NCI-H524 (cell line): ENCODE data around the gene BHLHA15.
"Not testable (repeated sequence)": the region's sequence is repeated elsewhere in the genome, so short reads cannot be mapped to it uniquely, and the experiment has no call there.

Experiments used
- DNase-seq, 2 experiments: peaks; one replicate each; lab custom pipeline; 2025; lab: John Stamatoyannopoulos, UW

Gene BHLHA15

DNA sequence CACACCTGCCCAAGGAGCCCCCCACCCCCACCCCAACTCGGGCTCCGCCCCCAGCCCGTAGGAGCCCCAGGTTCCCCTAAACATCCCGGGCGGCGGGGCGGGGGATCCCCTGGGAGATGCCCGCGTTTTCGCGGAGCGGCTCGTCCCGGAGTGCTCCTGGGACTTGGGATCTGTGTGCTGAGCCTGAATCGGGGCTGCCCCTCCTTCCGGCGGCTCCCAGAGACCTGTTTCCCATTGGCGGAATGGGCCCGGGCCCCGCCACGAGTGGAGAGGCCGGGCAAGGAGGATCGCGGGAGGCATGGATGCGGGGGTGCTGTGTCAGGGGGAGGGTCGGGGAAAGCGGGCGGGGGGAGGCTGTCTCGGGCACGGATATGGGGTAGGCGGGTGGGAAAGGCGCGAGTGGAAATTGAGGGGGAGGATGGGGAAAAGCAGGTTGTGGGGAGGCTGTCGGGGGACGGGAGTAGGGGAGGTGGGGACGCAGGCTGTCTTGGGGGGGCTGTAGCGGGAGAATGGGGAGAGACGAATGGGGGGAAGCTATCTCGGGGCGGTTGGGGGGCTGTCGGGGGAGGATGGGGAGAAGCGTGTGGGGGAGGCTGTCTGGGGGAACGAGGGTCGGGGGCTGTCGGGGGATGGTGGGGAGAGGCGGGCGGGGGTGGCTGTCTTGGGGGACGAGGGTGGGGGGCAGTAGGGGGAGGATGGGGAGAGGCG is 572 bp upstream of the BHLHA15 start:
- peak in 1 of 2 experiments; percentile 15 for DNase-seq

DNA sequence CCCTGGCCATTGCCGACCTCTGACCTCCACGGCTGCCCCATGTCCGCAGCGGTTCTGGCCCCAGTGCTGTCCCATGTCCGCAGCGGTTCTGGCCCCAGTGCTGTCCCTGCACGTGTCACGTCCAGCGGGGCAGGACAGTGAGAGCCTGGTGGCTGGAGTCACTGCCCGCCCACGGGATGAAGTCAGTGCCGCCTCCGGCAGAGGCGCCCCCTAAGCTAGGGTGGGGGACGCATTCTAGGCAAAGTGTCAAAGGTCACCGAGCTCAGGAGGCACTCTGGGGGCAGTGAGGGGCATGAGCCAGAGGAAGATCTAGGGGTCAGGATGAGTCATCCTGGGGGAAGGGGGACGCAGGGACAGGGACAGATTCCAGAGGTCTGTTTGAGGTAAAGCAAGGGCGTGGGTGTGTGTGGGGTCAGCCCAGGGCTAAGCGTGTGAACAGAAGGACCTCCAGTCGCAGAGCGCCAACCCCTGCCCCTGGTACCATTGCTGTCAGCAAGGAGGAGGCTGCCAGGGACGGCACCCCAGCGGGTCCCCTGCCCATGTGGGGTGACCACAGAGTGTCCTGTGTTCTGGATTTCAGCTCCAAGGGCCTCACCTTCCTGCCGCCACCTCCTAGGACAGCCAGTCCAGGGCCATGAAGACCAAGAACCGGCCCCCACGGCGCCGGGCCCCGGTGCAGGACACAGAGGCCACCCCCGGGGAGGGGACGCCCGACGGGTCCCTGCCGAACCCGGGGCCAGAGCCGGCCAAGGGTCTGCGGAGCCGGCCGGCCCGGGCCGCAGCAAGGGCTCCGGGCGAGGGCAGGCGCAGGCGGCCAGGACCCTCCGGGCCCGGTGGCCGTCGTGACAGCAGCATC is 665 bp downstream of the BHLHA15 start:
- no peak for DNase-seq

DNA sequence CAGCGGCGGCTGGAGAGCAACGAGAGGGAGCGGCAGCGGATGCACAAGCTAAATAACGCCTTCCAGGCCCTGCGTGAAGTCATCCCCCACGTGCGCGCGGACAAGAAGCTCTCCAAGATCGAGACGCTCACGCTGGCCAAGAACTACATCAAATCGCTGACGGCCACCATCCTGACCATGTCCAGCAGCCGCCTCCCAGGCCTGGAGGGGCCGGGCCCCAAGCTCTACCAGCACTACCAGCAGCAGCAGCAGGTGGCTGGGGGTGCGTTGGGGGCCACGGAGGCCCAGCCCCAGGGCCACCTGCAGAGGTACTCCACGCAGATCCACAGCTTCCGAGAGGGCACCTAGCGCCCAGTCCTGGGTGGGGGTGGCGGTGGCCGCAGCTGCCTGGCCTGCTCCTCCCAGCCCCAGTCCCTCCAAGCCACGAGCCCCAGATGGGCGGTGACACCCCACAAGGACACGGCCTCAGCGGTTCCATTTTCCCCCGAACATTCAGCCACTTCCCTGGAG is 1.3 kb downstream of the BHLHA15 start:
- no peak for DNase-seq

DNA sequence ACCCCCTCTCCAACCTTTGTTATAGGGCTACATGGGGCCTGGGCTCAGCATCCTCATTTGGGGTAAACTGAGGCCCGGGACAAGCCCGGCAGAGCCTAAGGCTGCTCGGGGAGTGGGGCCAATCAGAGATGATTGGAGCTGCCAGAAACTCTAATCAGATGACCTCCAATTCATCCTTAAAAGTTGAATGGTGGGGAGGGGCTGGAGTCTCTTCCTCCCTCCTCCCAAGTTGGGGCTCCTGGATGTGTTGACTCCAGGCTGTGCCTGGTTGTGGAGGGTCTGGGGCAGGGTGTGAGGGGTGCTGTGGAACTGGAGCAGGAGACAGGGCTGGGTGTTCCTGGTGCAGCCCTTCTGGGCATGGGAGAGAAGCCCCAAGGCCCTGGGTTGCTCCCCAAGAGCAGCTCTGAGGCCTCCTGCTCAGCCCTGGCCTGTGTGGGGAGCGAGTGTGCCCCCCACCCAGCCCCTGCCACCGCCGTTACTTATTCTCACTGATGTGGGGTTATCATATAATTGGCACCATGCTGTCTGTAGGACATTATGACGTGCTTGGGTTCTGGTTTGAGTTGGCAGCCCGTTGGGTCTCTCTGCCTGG is 2.2 kb downstream of the BHLHA15 start:
- no peak for DNase-seq

DNA sequence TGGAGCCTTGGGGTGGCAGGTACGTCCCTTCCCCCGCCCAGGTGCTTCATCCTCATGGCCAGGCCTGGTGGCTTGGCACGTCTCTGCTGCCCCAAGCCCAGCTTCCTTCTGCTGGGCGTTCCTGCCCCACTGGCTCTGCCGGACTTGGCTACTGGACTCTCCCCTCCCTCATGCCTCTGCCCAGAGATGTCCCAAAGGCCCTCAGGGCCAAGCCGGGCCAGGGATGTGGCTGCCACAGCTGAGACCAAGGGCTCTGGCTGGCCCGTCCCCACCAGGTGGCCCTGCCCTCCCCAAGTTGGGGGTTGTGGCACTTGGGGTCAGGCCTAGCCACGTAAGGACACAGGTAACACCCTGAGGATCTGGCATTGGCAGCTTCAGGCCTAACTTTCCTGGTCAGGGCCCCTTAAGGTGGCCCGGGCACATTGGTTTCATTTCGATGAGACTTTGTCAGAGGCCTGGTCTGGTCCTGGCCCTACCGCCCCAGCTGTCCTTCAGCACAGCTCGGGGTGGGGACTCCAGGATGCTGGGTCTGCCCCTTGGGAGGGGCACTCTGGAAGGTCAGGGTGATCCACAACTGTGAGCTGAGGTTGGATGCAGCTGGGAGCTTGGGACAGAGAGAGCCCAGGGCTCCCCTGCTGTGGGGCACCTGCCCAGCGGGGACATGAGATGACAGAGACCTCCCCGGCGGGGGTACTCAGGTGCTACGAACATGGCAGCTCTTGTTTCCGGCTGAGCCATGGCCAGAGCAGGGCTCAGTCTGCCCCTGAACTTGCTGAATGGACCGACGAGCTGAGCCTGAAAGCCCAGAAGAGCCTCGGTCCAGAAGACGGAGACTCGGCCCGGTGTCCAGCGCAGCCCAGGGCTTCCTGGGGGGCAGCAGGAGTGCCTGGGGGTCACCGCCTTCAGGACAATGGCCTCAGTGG is 2.9 kb downstream of the BHLHA15 start:
- DNase-seq: no peak

DNA sequence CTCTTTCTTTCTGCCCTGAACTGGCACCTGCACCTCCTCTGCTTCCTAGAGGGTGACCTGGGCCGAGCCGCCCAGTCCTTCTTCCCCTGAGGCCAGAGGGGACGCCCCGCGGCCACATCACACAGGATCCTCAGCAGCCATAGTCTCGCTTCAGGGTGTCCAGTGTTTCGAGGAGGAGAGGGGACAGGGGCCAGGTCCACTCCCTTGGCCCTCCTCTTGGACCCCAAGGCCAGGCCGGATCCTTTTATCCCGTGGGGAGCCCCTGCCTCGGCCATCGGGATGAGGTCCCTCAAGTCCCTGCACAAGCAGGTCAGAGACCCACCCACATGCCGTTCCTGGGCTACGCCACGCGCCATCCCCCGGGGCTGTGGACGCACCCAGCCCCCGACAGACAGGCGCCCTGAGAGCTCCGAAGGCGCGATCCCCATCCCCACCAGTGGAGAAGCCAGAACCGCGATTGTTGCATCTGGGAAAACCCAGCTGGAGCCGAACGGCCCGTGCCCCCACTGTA is 3.6 kb downstream of the BHLHA15 start:
- DNase-seq: no peak

DNA sequence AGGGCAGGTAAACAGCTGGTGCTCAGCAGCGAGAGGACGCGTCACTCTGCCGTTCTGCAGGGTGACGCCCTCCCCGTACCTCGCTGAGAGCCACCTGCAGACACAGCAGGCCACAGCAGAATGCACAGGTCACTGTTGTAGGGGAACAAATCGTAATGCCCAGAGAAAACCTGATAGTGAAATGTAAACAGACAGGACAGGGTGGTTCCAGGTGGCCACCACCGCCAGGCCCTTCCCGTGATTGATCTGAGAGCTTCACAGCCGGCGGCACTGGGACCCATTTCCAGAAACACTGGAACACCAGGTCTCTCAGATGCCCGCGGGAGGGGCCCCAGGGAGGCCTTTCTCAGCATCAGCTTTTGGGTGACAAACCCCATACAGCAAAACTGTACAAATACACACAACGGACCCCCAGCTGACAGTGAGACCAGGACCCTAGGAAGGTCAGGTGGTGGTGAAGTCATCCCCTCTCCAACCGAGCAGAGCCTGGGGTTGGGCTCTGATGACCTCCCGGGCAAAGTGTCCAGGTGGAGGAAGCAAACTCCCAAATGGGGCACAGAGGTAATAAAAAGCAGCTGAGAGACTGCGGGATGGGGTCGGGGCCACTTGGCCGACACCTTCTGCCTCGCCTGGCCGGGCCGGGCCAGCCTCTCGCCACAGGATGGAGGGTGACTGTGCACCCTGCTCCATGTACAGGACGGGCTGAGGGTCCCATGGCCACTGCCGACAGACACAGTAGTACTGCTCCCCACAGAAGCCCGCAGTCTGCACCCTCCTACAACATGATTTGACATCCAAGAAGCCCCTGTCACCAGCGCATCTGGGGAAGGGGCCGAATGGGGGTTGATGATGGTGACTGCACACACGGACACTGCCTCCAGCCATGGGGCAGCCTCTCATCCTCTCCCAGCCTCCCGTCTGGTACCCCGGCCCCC is 4.6 kb downstream of the BHLHA15 start:
- DNase-seq: no peak

DNA sequence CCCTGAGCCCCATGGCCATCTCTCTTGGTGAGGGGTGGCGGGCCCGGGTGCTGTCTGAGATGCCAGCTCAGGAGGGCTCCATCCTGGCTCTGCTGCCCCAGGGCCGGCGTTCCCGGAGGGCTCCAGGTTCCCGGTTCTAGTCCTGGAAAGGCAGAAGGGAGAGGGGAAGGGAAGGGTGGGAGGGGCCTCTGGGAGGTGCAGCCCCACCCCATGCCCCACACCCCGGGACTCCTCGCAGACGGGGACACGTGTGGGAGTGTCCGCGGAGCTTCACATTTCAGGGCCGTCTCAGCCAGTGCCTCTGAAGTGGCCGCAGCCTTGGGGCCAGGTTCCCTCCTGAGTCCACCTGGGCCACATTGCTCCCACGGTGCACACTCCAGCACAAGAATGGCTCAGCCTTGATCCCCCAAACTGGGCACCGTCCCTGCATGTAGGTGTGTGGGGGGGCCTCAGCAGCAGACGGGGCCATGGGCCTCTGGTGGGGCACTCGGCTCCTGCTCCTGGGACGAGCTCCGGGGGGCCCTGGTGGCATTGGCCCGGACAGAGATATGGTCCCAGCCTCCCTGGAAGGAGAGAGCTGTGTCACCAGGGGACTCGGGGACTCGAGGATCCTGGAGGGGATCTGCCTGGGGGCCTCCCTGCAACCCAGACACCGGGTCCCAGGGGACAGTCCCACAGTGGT is 5.8 kb downstream of the BHLHA15 start:
- DNase-seq: no peak

DNA sequence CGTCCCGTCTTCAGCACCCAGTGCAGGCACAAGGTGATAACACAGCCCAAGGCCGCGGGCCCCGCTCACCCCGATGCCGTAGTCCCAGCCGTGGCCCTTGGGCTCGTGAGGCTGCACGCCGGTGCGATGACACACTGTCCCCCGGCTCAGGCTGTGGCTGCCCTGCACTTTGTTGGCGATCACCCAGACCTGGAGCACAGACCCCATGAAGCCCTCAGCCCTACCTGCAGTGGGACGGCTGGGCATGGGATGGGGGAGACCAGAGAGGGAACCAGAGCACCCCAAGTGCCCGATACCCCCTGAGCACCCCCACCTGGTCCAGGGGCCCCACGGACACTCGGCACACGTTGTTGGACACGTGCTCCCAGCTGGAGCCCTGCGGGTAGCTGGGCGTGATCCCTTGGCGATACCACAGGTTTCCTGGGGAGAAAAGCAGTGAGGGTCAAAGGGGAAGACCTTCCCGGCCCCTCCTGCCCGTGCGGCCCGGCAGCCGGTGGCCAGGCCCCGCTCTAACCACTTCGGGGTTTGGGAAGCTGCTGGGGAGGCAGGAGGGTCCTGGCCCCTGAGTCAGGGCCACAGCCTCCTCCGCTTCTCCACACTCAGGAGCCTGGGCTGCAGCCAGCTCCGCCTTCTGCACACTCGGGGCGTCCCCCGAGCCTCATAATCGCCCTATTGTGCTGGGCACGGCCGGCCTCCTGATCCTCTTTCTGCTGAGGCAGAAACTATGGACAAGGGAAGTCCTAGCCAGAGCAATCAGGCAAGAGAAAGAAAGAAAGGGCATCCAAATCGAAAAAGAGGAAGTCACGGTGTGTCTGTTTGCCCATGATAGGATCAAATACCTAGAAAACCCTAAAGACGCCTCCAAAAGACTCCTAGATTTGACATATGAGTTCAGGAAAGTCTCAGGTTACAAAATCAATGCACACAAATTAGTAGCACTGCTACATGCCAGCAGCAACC is 6.7 kb downstream of the BHLHA15 start:
- no peak for DNase-seq

DNA sequence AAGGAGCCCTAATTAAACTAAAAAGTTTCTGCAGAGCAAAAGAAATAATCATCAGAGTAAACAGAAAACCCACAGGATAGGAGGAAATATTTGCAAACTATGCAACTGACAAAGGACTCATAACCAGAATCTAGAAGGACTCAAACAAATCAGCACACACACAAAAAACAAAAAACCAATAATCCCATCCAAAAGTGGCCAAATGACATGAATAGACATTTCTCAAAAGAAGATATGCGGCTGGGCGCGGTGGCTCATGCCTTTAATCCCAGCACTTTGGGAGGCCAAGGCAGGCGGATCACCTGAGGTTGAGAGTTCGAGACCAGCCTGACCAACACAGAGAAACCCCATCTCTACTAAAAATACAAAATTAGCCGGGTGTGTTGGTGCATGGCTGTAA is 8.1 kb downstream of the BHLHA15 start:
- not testable (repeated sequence) for DNase-seq

DNA sequence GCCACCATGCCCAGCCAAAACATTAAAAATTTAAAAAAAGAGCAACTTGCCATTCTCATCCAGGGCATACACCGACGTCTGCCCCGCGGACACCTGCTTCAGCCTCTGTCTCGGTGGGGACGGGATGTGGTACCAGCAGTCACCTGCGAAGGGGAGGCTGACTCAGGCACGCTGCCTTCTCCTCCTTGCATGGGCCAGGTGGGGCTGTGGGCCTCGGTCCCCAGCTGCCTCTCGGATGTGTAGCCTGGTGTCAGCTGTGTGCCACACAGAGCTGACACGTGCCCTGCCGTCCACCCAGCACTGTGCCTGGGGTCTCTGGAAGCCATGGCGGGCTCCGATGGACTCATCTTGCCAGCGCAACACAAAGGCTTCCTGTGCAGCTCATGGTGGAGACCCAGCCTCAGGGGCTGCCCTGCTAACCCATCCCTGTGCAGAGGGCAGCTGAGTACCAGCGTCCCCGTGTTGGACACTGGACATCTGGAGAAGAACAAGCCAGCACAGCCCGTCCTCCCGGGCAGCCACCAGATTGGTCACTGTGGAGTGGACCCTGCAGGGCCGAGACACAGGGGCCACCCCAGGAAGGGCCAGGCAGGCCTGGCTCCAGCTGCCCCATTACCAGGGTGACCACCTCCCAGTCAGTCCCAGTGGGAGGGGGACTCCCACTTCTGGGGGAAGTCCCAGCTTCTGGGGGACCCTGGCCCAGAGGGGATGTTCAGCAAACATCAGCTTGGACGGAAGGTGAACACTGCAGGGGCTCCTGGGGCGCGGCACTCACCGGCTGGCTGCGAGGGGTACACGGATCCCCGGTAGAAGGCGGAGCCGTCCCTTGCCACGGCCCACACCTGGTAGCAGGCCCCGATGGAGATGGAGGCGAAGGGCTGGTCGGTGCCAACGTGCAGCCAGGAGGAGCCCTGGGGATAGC is 10.6 kb downstream of the BHLHA15 start:
- no peak for DNase-seq

DNA sequence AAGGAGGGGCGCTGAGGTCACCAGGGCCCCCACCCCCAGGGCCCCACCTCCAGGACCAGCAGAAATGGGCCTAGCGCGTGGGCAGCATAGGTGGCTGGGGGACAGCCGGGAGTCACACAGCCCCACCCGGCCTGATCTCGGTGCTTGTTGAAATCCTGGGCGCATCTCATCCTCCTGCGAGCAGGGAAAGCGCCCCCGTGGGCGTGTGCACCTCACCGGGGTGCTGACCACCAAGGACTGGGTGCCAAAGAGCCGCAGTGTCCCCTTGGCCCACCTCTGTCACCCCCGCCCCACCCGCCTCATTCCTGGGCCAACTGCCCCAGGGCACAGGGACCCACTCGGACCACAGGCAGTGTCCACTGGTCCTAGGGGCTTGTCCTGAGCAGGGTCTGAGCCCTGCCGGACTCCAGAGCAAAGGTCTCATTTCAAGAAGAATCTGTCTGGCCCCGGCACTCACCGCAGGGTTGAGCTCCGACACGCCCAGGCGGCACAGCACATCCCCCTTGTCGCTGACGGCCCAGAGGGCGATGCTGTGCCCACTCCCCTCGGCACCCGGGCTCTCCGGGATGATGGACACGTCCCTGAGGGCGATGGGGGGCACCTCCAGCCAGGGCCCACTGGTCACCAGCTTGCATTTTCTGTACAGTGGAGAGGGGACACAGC is 11.4 kb downstream of the BHLHA15 start:
- DNase-seq: no peak

DNA sequence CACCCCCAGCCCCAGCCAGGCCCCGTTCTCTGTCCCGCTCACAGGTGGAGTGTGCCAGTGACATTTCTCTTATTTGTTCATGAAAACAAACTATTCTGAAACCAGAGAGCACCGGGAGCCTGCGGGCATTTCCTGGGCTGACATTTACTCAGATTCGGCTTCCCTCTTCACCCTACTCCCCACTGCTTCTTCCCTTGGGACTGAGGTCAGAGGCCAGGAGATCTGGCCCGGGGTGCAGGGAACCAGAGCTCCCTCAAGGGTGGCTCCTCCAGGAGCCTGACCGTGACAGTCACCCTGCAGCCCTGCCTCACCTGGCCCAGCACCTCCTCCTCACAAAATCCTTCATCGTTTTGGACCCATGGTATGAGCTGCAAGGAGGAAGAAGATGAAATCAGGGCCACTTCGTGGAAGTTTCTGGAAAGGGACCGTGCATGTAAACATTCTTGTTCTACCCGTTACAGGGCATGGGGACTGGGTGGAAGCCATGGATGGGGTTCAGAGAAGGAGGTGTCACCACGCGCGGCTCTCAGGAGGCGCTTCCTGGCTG is 12.2 kb downstream of the BHLHA15 start:
- DNase-seq: no peak

DNA sequence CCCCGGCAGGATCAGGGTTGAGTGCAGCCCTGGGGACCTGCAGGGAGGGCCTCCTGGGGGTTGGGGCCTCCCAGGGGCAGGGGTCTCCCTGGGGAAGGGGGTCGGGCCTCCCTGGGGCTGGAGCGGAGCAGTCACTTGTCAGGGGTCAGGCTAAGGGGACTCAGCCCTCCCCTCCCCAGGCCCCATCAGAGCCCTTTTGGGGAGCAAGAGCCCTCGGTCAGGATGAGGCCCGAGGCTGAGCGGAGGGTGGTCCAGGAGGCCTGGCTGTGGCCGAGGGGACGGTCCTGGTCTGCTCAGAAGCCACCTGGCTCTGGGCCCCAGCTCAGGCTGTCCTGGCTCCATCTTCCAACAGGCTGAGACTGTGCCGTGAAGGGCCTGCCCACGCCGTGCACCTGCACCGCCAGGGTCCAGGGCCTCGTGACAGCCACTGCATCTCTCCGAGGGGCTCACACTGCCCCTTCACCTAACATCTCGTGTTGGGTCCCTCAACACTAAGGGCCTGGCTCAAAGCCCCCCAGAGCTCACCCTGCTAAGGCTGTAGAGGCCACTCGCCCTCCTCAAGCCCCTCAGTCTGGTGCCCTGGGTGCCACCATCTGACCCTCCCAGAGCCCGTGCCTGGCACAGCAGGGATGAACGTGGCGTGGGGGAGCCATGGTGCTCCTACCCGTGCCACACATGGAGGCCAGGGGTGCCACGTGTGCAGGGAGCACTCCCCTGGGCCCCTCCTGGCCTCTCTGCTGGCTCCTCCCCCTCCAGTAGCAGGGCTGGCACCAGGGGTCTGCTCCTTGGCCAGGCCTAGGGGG is 12.9 kb downstream of the BHLHA15 start:
- DNase-seq: no peak

DNA sequence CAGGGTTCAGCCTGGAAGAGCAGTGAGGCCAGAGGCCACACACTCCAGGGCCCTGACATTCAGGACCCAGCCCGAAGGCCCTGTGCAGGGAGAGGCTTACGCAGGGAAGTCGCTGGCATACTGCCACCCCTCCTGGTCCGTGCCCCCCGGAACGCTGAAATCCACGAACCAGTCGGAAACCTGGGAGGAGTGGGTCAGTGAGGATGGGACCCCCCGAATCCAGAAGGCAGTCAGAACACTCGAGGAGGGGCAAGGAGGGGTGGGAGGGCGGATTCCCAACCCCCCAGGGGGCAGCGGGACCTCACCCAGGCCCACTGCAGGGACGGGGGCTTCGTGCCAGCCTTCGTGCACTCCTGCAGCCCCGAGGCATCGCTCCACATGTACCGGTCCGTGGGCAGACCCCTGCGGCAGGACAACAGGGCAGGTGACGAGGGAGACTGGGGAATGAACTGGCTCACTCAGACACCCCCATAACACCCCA is 13.5 kb downstream of the BHLHA15 start:
- DNase-seq: no peak
